Gastrocnemius medialis (tissue), 4 donors: Measurements from ENCODE around the gene ENTPD8. TPM values are rescaled to one million over a fixed set of nuclear protein-coding genes. Genes with fewer than 3 reads are reported as not detected.
"Not testable (repeated sequence)": the region's sequence is repeated elsewhere in the genome, so short reads cannot be mapped to it uniquely, and the experiment has no call there.

Experiments used
- ATAC-seq, 2 donors: fragments of 150-250 bp; one replicate each; pipeline ENCODE4 v1.9.1; 2016
- DNase-seq, 2 donors: peaks; one replicate each; pipeline ENCODE4 v3.0.0-alpha.2; 2019
- H3K27ac ChIP-seq, 4 donors: fragments of 200-600 bp; sonication (generic); 1 replicate in 1 of 4; 2 replicates in 3 of 4; pipeline ENCODE4 v1.5.1; 2016 to 2018; ENCODE audit warnings: mild to moderate bottlenecking in 2 of 4, moderate library complexity in 1 of 4
- H3K27me3 ChIP-seq, 3 donors: fragments of 200-600 bp; sonication (generic) in 2 of 3; 1 replicate in 1 of 3; 2 replicates in 2 of 3; pipeline versions ENCODE4 v1.5.1 to v1.6.0; 2016 to 2019; ENCODE audit warnings: mild to moderate bottlenecking in 1 of 3, moderate library complexity in 1 of 3
- H3K36me3 ChIP-seq, 2 donors: fragments of 200-600 bp; sonication (generic) in 1 of 2; one replicate each; pipeline ENCODE4 v1.5.1; 2017 to 2018
- H3K4me1 ChIP-seq, 2 donors: fragments of 200-600 bp; sonication (generic) in 1 of 2; one replicate each; pipeline ENCODE4 v1.5.1; 2016 to 2017; ENCODE audit warnings: mild to moderate bottlenecking in 2 of 2
- H3K4me3 ChIP-seq, 4 donors: fragments of 200-600 bp; sonication (generic) in 3 of 4; 1 replicate in 1 of 4; 2 replicates in 3 of 4; pipeline ENCODE4 v1.5.1; 2016 to 2019; ENCODE audit warnings: mild to moderate bottlenecking in 2 of 4
- H3K9me3 ChIP-seq, 3 donors: fragments of 200-600 bp; sonication (generic) in 2 of 3; 1 replicate in 1 of 3; 2 replicates in 2 of 3; pipeline ENCODE4 v1.5.1; 2016 to 2019
- POLR2A ChIP-seq, 2 donors: fragments of 450-650 bp; IDR thresholded peaks; one replicate each; pipeline ENCODE4 v1.6.1; 2017; ENCODE audit warnings: antibody characterized with exemption in 2 of 2, mild to moderate bottlenecking in 2 of 2, moderate library complexity in 2 of 2
- in situ Hi-C, 4 donors: fragments of 200-750 bp; cut with MboI; loops; one replicate each; pipeline versions ENCODE4 v1.15.0 to v1.8.0; 2017; ENCODE audit warnings: low sequenced_read_pairs in 4 of 4
- intact Hi-C: fragments of 100-400 bp; cut with DNase I; formaldehyde crosslinking; loops from one replicate; pipeline ENCODE4 v1.15.1; 2023; ENCODE audit warnings: low total_unique reads
- total RNA-seq, 4 donors: library from RNA; depleted of rRNA; stranded (reverse); fragments of >200 nt; gene quantifications; one replicate each; pipeline versions ENCODE4 v1.1.0 to v1.2.3, GENCODE V29; 2016
- TF ChIP-seq, protein P1 (sequence below), 5 experiments: fragments of 450-650 bp in 3 of 5; fragments of 200-600 bp in 2 of 5; sonication (generic) in 2 of 5; IDR thresholded peaks in 4 of 5; conservative IDR thresholded peaks in 1 of 5; 1 replicate in 4 of 5; 2 replicates in 1 of 5; pipeline ENCODE4 v1.5.1; 2016 to 2019; ENCODE audit warnings: antibody characterized with exemption in 5 of 5, mild to moderate bottlenecking in 3 of 5, moderate library complexity in 3 of 5

The ENTPD8 gene
- total RNA-seq, 4 donors from 2014 or later, result 0.23 TPM; not detected in 3

DNA sequence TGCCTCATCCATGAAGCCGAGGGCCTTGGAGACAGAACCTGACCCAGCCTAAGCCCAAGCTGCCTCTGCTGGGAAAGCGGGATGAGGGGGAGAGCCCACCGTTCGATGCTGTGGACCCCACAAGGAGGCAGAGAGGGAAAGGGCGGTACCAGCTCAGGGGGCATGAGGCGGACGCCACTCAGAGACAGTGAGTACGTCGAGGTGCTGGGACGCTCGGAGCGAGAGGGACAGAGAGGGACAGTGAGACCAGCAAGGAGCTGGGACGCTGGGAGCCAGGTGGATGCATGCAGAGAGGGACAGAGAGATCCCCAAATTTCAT lies 51.8 kb downstream of the ENTPD8 start:
- DNase-seq, result no peak
- no peak for ATAC-seq
- in situ Hi-C loops (no loop called here), intact Hi-C loops (no loop called here)
- Histone ChIP-seq H3K4me1 (peaks cover 5% of the 10 kb centered on the region in 2 donors), H3K9me3 (no peaks in the 10 kb centered on the region), H3K27me3 (no peaks in the 10 kb centered on the region), H3K36me3 (no peaks in the 10 kb centered on the region), H3K27ac (no peak overlapping the region), H3K4me3 (no peak overlapping the region)
- TF ChIP-seq, protein P1, sequence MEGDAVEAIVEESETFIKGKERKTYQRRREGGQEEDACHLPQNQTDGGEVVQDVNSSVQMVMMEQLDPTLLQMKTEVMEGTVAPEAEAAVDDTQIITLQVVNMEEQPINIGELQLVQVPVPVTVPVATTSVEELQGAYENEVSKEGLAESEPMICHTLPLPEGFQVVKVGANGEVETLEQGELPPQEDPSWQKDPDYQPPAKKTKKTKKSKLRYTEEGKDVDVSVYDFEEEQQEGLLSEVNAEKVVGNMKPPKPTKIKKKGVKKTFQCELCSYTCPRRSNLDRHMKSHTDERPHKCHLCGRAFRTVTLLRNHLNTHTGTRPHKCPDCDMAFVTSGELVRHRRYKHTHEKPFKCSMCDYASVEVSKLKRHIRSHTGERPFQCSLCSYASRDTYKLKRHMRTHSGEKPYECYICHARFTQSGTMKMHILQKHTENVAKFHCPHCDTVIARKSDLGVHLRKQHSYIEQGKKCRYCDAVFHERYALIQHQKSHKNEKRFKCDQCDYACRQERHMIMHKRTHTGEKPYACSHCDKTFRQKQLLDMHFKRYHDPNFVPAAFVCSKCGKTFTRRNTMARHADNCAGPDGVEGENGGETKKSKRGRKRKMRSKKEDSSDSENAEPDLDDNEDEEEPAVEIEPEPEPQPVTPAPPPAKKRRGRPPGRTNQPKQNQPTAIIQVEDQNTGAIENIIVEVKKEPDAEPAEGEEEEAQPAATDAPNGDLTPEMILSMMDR (IDR thresholded peaks at IDR 0.05 in 4 of 5, conservative IDR thresholded peaks at IDR 0.05 in 1 of 5), result no peak

DNA sequence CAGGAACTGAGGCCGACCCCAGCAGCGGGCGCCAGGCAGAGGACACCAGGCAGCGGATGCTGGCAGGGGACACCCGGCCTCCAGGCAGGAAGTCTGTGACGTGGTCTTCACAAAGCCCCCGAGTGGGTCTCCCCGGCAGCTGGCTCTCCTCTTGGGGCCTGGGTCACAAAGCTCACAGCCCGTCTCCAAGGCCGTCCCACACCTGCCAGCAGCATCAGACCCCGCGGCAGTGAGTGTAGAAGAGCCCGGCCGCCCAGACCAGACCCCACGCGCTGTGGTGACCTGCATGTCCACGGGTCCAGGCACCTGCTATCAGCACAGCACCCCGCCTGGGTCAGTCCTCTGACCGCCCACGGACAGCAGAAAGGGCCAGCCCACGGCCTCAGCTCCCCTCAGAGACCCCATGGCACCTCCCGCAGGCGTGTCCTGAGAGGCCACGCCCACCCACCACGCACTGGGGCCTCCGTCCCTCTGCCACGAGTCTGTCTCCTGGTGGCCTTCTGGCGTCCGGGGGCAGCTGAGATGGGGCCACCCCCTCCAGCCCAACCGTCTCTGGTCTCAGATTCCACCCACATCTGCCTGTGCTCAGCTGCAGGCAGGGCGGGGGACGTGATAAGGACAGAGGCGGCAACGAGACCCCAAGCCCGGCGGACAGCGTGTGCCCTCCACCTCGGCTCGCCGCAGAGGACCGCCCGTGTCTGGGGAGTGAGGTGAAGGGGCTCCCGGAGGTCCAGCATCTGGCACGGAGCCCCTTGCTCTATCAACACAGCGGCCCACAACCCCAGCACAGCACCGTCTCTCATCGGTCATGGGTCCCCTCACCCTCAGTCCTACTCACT lies 52.3 kb downstream of the ENTPD8 start:
- peak overlapping the region in 2 of 4 donors; percentile 56 to 72 for H3K27ac ChIP-seq
- H3K4me1 ChIP-seq, result peaks cover 5% of the 10 kb centered on the region in 2 donors
- no peaks in the 10 kb centered on the region for H3K27me3 ChIP-seq
- H3K9me3 ChIP-seq, result no peaks in the 10 kb centered on the region
- no peak for ATAC-seq
- no peak for DNase-seq
- no peak for TF ChIP-seq POLR2A (IDR thresholded peaks at IDR 0.05)
- TF ChIP-seq, protein P1 (IDR thresholded peaks at IDR 0.05 in 4 of 5, conservative IDR thresholded peaks at IDR 0.05 in 1 of 5), result no peak
- H3K36me3 ChIP-seq, result no peaks in the 10 kb centered on the region
- no peak overlapping the region for H3K4me3 ChIP-seq
- intact Hi-C loops, result no loop called here
- in situ Hi-C loops, result no loop called here

DNA sequence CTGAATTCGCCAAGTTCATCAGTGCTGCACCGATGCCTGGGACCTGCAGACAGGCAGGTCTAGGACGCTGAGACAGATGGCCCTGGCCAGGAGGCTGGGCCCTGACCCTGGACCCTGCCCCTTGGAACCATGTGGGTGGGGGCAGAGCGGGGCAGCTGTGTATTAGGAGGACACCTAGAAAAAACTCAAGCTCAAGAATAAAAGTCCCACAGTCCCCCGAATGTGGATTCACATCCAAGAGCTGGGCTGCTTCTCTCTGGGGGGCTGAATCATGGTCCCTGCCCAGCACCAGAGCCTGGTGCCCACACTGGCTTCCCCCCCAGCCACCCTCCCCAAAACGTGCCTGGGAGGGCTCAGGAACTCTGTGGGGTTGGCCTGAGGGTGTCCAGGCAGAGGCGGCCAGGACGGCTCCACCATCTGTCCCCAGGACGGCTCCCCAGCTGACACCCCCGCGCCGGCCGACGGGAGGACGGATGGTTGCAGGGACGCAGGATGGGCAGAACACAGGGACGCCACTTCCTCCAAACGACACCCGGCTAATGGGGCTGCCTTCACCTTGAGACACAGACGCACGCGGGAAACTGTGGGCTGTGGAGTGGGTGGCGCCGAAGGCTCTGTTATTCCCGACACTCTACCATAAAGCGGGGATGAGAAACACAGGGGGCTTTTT lies 53.1 kb downstream of the ENTPD8 start:
- intact Hi-C loops, result no loop called here
- DNase-seq (no peak), ATAC-seq (no peak)
- Histone ChIP-seq H3K36me3 (no peaks in the 10 kb centered on the region), H3K4me1 (peaks cover 5% of the 10 kb centered on the region in 2 donors), H3K27ac (peak overlapping the region; percentile 48 to 72 (median 62)), H3K27me3 (no peaks in the 10 kb centered on the region), H3K4me3 (no peak overlapping the region), H3K9me3 (no peaks in the 10 kb centered on the region)
- in situ Hi-C loops, result no loop called here
- TF ChIP-seq, protein P1 (IDR thresholded peaks at IDR 0.05 in 4 of 5, conservative IDR thresholded peaks at IDR 0.05 in 1 of 5), result no peak
- TF ChIP-seq POLR2A (IDR thresholded peaks at IDR 0.05), result no peak

DNA sequence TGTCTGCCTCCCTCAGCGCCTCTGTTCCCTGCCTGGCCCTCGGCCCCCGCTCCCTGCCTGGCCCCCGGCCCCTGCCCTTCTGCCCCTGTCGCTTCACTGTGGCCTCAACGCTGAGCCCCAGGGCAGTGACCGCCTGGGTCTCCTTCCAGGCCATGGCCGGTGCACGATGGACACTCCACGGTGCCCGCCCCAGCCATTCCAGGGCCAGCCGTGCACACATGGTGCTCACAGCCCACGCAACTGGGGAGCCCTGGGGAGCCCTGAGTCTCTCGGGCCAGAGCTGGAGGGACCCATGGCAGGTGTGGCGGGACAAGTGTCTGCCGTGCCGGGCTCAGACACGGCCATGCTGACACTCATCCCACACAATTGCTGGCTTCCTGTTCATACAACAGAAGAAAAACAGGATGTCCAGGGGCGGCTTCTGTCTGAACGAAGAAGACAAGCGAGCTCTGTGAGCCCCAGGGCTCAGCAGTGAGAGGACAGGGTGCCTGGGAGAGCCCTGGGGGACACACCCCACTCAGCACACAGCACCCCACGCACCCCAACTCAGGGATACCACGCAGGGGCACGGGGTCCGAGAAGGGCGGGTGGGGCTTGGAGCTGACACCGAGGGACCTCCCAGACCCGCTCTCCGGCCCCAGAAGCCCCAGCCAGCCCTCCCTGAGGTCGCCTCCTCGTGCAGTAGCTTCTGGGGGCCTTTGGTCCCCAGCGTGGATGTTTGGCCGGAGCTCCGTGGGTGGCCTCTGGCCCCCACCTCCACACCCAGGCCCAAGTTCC lies 53.9 kb downstream of the ENTPD8 start:
- Histone ChIP-seq H3K27ac (peak overlapping the region; percentile 48 to 72 (median 62)), H3K9me3 (no peaks in the 10 kb centered on the region), H3K4me1 (peaks cover 5% of the 10 kb centered on the region in 2 donors), H3K4me3 (no peak overlapping the region), H3K27me3 (no peaks in the 10 kb centered on the region), H3K36me3 (no peaks in the 10 kb centered on the region)
- in situ Hi-C loops, result no loop called here
- intact Hi-C loops, result no loop called here
- TF ChIP-seq, protein P1 (IDR thresholded peaks at IDR 0.05 in 4 of 5, conservative IDR thresholded peaks at IDR 0.05 in 1 of 5), result no peak
- no peak for TF ChIP-seq POLR2A (IDR thresholded peaks at IDR 0.05)
- ATAC-seq (no peak), DNase-seq (no peak)

DNA sequence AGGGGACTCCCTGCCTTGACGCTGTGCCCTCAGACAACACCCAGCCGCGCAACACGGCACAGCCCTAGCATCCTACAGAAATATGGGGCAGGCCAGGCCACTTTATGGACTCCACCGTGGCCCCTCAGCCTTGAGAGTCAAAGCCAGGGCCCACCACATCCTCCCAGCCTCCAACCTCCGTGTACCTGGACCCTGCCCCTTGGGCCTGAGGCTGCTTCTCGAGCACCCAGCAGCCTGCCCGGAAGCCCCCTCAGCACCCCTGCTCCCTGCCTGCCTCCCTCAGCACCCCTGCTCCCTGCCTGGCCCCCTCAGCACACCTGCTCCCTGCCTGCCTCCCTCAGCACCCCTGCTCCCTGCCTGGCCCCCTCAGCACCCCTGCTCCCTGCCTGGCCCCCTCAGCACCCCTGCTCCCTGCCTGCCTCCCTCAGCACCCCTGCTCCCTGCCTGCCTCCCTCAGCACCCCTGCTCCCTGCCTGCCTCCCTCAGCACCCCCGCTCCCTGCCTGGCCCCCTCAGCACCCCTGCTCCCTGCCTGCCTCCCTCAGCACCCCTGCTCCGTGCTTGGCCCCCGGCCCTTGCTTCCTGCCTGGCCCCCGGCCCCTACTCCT lies 54.5 kb downstream of the ENTPD8 start:
- not testable (repeated sequence) for DNase-seq

More for the DNA sequence above, 54.5 kb downstream of the ENTPD8 start:
- in situ Hi-C loops, H3K27me3 ChIP-seq, ATAC-seq, H3K36me3 ChIP-seq, intact Hi-C loops, H3K4me1 ChIP-seq, H3K4me3 ChIP-seq, H3K9me3 ChIP-seq: not testable (repeated sequence)
- H3K27ac ChIP-seq, result peak overlapping the region in 3 of 4 donors; percentile 56 to 72 (median 68)
